Dendritic cell treated with granulocyte-macrophage colony-stimulating factor and Interleukin-4, amounts not matched to agents 40 ng/mL and 50 ng/mL, for 4 days (primary cell): ENCODE results near the gene LRRC8C.
"Not testable (repeated sequence)": the region's sequence is repeated elsewhere in the genome, so short reads cannot be mapped to it uniquely, and the experiment has no call there.

Experiments
- H3K27ac Mint-ChIP-seq: one replicate; pipeline ENCODE4 v1.8.0; 2022; ENCODE audit warnings: mild to moderate bottlenecking, mixed read lengths
- H3K27me3 Mint-ChIP-seq: one replicate; pipeline ENCODE4 v1.8.0; 2022; ENCODE audit warnings: mild to moderate bottlenecking, mixed read lengths
- H3K36me3 Mint-ChIP-seq: one replicate; pipeline ENCODE4 v1.8.0; 2022; ENCODE audit warnings: low read depth, mixed read lengths
- H3K4me1 Mint-ChIP-seq: one replicate; pipeline ENCODE4 v1.8.0; 2022; ENCODE audit warnings: low read depth, mixed read lengths
- H3K4me3 Mint-ChIP-seq: one replicate; pipeline ENCODE4 v1.8.0; 2022; ENCODE audit warnings: mild to moderate bottlenecking, moderate library complexity, mixed read lengths
- H3K9me3 Mint-ChIP-seq: one replicate; pipeline ENCODE4 v1.8.0; 2022; ENCODE audit warnings: mixed read lengths
- intact Hi-C: fragments of 100-400 bp; cut with micrococcal nuclease; formaldehyde crosslinking; loops from one replicate; pipeline ENCODE4 v1.15.0; 2022

Gene LRRC8C

DNA sequence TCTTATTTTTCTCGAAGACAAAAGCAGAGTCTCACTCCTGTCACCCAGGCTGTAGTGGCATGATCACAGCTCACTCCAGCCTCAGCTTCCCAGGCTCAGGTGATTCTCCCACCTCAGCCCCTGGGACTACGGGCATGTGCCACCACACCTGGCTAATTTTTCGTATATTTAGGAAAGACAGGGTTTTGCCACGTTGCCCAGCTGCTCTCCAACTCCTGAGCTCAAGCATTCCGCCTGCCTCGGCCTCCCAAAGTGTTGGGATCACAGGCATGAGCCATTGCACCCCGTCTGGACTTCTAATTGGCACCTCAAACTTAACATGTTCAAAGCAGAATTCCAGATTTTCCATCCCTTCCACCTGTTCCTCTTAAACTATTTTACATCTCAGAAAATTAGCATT, 19.0 kb upstream of the LRRC8C start:
- H3K4me3 Mint-ChIP-seq: no peak overlapping the region
- H3K36me3 Mint-ChIP-seq: peaks cover 45% of the 10 kb centered on the region
- peaks cover 17% of the 10 kb centered on the region for H3K4me1 Mint-ChIP-seq

DNA sequence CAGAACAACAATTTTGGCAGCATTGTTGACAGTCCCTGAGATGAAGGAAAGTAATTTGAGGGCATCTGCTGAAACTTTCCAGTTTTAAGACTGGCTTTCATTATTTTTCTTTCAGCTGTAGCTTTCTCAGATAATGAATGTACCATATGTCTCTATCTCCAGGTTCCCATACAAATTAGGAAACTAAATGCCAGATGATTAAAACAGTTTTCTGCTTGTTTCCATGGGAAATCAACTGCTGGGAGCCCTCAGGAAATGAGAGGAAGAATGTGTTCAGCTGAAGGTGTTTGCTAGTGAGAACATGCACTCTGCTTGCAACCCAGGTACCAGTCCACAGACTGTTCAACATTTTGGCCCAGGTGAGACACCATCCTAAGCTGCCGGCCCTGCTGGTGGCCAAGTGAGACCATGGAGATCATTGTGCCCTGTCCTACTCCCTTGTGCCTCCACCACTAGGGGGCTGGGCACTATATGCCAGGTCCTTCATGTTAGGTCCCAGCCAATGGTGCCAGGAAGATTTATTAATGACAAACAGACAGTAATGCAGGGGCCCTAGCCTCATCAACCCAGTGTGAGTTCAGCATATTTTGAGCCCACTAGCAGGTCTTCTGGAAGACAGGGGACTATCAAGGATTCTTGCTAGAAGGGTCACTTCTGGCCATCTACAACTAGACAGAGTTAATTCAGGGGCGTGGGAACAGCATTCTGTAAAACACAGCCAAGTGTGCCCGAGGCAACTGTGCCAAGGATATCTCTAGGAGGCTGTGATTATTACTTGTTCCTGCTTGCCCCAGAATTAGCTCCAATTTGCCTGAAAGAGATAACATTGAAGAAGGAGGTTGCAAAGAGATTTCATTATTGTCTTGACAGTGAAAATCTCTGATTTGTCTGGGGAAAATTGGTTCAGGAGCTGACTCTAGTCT, 17.0 kb upstream of the LRRC8C start:
- peaks cover 12% of the 10 kb centered on the region for H3K4me1 Mint-ChIP-seq
- intact Hi-C loops: no loop called here

More for the DNA sequence above, 19.0 kb upstream of the LRRC8C start:
- H3K27me3 Mint-ChIP-seq: no peaks in the 10 kb centered on the region
- intact Hi-C loops: no loop called here
- peaks cover 16% of the 10 kb centered on the region for H3K9me3 Mint-ChIP-seq
- H3K27ac Mint-ChIP-seq: no peak overlapping the region

DNA sequence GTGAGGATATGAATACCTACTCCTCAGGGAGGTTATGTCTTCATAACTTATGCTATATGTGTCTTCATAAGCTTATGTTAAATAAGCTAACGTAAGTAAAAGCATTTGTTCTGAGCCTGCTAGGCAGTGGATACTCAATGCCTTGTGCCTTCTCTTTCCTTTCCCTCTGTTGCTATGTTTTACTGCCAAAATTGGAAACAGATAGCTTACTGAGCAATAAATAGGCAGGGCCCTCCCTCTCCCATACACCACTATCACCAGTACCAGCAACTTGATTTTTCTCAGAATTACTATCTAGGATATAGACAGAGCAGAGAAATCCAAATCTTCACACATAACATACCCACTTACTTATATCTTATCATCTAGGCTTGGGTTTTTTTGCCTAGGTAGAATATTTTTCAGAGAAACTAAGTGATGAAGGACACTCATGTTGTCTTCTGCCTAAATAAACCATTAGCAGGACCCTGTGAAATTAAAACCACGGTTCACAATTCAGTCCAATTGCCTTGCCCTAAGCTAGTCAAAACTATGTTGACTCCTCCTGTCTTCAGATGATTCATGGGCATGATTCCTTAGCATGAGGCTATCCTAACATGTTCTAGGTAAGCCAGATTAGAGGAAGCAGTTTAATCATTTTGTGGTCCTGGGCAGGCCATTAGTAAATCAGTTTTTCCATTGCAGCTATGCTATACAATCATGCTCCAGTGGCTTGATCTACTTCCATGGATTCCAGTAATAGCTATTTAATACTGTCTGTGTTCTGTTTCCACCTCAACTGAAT, 15.9 kb upstream of the LRRC8C start:
- intact Hi-C loops: no loop called here
- peaks cover 32% of the 10 kb centered on the region for H3K36me3 Mint-ChIP-seq
- H3K27me3 Mint-ChIP-seq: no peaks in the 10 kb centered on the region
- no peak overlapping the region for H3K27ac Mint-ChIP-seq
- H3K4me3 Mint-ChIP-seq: no peak overlapping the region
- H3K9me3 Mint-ChIP-seq: peaks cover 16% of the 10 kb centered on the region
- H3K4me1 Mint-ChIP-seq: peaks cover 12% of the 10 kb centered on the region

More for the DNA sequence above, 17.0 kb upstream of the LRRC8C start:
- no peaks in the 10 kb centered on the region for H3K27me3 Mint-ChIP-seq
- no peak overlapping the region for H3K4me3 Mint-ChIP-seq
- peaks cover 16% of the 10 kb centered on the region for H3K9me3 Mint-ChIP-seq
- no peak overlapping the region for H3K27ac Mint-ChIP-seq
- peaks cover 29% of the 10 kb centered on the region for H3K36me3 Mint-ChIP-seq

DNA sequence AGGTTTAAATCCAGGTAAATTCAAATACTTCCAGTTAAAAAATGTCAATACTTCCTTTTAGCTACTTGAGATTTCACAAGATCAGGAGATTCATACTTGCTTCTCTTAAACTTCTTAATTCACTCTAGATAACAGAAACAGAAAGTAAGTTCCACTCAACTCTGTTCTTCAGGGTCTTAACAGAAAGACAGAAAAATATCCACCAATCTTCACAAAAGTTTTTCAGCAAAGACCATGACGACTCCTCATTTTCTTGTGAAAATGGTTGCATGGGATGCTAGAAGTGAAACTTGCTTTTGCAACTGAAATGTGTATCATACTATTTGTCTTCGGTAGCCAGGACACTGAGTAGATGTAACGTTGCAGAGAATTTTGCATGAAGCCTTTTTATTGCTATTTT, 12.3 kb upstream of the LRRC8C start:
- Mint-ChIP-seq H3K27me3 (no peaks in the 10 kb centered on the region), H3K27ac (no peak overlapping the region), H3K9me3 (peaks cover 16% of the 10 kb centered on the region), H3K4me3 (no peak overlapping the region), H3K4me1 (peaks cover 12% of the 10 kb centered on the region), H3K36me3 (peaks cover 42% of the 10 kb centered on the region)
- intact Hi-C loops: no loop called here

DNA sequence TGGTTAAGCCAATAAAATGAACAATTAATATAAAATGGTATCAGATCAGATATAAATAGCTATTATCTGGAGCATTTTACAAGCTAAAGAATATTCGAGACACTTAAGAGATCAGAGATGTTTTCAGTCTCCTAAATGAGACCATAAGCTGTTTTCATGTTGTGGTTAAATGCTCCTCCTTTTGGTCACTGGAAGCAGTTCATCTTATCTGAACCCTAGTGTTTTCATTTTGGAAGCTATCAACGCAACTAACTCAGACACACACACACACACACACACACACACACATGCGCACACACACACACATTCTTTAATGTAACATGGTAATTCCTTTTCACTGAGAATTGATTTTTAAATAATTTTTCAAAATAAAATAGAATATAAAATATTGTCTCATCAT, 10.0 kb upstream of the LRRC8C start:
- peaks cover 11% of the 10 kb centered on the region for H3K4me1 Mint-ChIP-seq

DNA sequence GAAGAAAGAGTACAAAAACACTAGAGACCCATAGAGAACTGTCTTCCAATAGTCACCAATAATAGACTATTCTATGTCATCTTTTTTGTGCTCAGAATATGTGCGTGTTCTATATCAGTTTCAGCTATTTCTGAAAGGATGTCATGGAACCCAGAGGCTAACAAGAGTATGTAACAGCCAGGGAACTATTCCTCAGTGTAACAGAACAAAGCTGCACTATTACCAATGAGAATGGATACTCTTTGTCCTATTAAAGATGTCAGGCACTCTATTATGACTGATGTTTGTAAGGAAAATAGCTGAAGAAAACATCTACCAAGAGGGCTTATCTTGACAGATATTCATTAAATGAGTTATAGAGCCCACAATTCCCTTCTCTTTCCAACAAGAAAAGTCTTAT, 8.6 kb upstream of the LRRC8C start:
- Mint-ChIP-seq H3K4me1 (peaks cover 11% of the 10 kb centered on the region), H3K27ac (no peak overlapping the region), H3K4me3 (no peak overlapping the region), H3K27me3 (no peaks in the 10 kb centered on the region), H3K9me3 (no peaks in the 10 kb centered on the region), H3K36me3 (peaks cover 30% of the 10 kb centered on the region)
- intact Hi-C loops: no loop called here

More for the DNA sequence above, 10.0 kb upstream of the LRRC8C start:
- intact Hi-C loops: no loop called here
- Mint-ChIP-seq H3K4me3 (no peak overlapping the region), H3K36me3 (peaks cover 36% of the 10 kb centered on the region), H3K27me3 (no peaks in the 10 kb centered on the region), H3K27ac (no peak overlapping the region), H3K9me3 (peaks cover 9% of the 10 kb centered on the region)

DNA sequence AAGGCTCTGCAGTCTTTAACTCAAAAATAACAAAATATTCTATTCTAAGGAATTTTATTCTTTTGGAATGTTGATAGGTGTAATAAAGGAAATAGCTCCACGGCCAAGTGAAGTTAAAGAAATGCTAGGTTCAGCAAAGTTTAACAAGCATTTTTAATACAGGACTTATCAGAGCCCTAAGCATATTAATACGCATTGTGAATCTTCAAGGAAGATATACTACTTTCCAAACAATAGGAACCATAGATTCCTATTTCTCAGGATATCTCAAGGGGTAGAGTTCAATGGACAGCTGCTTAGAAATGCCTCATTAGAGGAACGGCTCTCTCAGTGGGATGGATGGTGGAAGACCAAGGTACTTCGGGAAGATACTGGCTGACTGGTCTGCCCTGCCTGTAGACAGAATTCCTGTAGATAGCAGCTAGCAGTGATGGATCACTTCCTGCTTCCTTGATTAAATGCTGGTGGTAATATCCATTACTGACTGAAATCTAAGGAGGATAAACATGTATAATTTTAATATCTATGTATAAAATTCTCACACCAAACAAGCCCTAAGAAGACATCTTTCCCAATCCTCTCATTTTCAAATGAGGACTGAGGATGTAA, 8.1 kb upstream of the LRRC8C start:
- H3K4me3 Mint-ChIP-seq: no peak overlapping the region
- no peaks in the 10 kb centered on the region for H3K27me3 Mint-ChIP-seq
- H3K9me3 Mint-ChIP-seq: no peaks in the 10 kb centered on the region
- H3K36me3 Mint-ChIP-seq: peaks cover 30% of the 10 kb centered on the region
- H3K27ac Mint-ChIP-seq: no peak overlapping the region
- H3K4me1 Mint-ChIP-seq: peaks cover 11% of the 10 kb centered on the region
- intact Hi-C loops: no loop called here

DNA sequence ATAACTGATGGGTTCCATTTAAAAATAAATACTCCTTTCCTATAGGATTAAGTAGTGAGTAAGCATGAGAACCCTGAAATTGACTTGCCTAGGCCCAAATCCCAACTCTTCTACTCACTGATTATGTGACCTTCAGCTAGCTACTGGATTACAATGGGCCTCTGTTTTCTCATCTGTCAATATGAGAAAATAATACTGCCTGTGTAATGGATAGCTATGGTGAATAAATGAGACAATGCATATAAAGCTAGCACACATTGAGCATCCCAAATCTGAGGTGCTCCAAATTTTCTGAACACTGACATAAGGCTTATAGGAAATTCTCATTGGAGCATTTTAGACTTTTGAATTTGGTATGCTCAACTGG, 5.3 kb upstream of the LRRC8C start:
- Mint-ChIP-seq H3K4me1 (peaks cover 29% of the 10 kb centered on the region), H3K9me3 (no peaks in the 10 kb centered on the region), H3K36me3 (peaks cover 25% of the 10 kb centered on the region), H3K27me3 (no peaks in the 10 kb centered on the region), H3K4me3 (no peak overlapping the region), H3K27ac (no peak overlapping the region)
- intact Hi-C loops: no loop called here

DNA sequence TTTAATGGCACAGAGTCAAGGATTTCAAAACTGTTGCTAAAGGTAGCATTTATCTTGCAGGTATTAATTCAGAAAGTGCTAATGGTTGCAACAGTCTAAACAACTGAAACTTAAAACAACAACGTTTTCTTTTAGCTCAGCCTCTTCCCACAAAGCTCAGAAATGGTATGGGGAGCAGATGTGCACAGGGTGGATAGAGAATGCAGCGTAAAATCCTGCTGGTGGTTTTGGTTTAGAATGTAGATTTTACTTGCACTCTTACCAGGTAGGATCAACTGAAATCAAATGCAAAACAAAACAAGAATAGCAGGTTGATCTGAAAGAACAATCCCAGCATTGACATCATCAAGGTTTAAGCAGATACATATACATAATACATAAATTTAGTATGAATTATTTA, 3.8 kb upstream of the LRRC8C start:
- no peaks in the 10 kb centered on the region for H3K9me3 Mint-ChIP-seq
- intact Hi-C loops: no loop called here
- no peak overlapping the region for H3K27ac Mint-ChIP-seq
- peaks cover 29% of the 10 kb centered on the region for H3K36me3 Mint-ChIP-seq
- no peak overlapping the region for H3K4me3 Mint-ChIP-seq
- H3K4me1 Mint-ChIP-seq: peaks cover 30% of the 10 kb centered on the region
- no peaks in the 10 kb centered on the region for H3K27me3 Mint-ChIP-seq

DNA sequence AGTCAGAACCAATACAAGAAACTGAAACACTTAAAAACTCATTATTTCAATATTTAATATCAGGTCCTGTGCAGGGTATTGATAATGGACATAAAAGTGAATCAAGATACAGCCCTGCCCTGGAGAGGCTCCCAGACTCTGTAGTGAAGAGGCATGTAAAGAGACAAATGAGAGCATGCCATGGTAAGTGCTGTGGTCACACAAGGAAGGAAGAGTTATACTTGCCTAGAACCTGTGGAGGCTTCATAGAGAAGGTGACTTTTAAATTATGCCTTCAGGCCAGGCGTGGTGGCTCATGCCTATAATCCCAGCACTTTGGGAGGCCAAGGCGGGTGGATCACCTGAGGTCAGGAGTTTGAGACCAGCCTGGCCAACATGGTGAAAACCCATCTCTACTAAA, 3.3 kb upstream of the LRRC8C start:
- peaks cover 30% of the 10 kb centered on the region for H3K4me1 Mint-ChIP-seq
- H3K27me3 Mint-ChIP-seq, H3K27ac Mint-ChIP-seq: not testable (repeated sequence)

DNA sequence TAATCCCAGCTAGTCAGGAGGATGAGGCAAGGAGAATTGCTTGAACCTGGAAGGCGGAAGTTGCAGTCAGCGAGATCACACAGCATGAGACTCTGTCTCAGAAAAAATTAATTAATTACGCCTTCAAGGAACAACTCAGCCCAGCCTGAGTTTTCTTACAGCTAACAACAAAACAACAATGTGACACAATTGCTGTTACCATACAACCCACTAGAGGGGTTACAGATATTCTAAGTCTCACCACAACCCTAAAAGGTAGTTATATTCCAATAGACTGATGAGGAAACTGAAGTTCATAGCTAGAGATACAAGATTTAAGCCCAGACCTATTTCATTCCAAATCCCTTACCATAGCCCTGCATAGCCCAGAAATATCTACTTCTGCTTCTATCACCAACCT, 2.9 kb upstream of the LRRC8C start:
- Mint-ChIP-seq H3K4me3 (no peak overlapping the region), H3K27me3 (no peaks in the 10 kb centered on the region), H3K9me3 (no peaks in the 10 kb centered on the region), H3K27ac (no peak overlapping the region), H3K4me1 (peaks cover 30% of the 10 kb centered on the region), H3K36me3 (peaks cover 26% of the 10 kb centered on the region)
- intact Hi-C loops: loop anchor here (10.0 kb wide), 1 partner anchor 355 kb away; no protein-coding TSS in a partner anchor

More for the DNA sequence above, 3.3 kb upstream of the LRRC8C start:
- H3K36me3 Mint-ChIP-seq: peaks cover 30% of the 10 kb centered on the region
- intact Hi-C loops, H3K9me3 Mint-ChIP-seq, H3K4me3 Mint-ChIP-seq: not testable (repeated sequence)

DNA sequence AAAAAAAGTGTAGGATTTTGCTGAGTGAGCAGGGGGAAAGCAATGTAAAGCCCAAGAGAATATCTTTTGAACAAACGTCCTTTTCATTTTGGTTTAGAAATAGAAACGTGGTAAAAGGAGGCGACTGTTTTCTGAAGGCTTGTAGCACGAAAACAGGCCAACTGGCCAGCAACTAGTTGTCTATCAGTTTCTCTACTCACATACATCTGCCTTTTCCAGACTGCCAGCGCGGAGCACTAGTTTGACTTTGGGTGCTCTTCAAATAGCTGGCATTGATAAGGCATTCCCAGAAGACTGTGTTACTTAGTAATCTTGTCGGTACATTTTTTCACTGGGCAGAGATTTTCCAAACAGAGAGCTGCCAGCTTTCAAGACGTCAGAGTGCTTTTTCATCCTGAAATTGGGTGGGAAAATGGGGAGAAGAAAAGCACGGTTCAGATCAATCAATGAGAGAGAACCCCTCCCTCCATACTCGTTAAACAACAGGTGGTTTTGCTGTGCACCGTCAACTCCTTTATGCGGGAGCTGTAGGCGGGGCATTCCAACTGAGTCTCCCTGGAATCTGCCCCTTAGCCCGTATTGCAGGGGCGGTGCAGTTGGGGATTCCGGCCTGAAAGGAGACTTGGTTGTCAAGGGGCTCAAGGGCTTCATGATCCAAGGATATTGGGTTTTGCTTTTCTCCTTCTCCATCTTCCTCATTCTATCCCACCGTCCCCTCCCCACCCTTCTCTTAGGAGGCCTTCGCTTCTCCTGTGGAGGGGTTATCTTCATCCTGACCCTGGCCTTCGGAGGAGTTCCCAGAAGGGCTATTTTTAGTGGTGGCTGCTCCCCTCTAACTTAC, 884 bp upstream of the LRRC8C start:
- H3K36me3 Mint-ChIP-seq: peaks cover 26% of the 10 kb centered on the region
- H3K9me3 Mint-ChIP-seq: no peaks in the 10 kb centered on the region
- peak overlapping the region; percentile 85 for H3K4me3 Mint-ChIP-seq
- intact Hi-C loops: loop anchor here (10.0 kb wide), 1 partner anchor 353 kb away; no protein-coding TSS in a partner anchor
- H3K27ac Mint-ChIP-seq: peak overlapping the region; percentile 90
- H3K27me3 Mint-ChIP-seq: no peaks in the 10 kb centered on the region
- H3K4me1 Mint-ChIP-seq: peaks cover 42% of the 10 kb centered on the region

DNA sequence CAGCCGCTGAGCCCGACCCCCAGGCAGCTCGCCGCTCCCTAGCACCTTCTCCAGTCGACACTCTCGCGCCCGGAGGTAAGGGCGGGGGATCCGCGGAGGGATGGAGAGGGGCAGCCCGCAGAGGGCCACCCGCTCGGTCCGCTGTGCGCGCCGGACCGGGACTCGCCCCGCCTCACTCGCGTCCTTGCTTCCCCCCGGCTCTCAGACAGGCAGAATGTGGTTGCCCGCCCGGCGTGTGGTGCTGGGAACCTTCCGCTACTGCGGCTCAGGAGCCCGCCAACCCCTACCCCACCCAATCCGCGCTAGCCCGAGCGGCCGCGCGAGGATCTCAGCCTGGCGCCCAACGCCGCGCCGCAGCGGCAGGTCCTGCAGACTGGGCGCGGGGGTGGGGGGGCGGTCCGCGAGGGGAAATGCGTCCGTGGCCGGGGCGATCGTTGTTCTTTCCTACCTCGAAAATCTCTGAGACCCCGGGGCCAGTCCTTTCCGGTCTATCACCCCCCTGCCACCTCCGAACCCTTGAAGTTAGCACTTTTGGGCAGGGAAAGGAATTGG, 404 bp downstream of the LRRC8C start:
- no peaks in the 10 kb centered on the region for H3K9me3 Mint-ChIP-seq
- intact Hi-C loops: loop anchor here (1.0 to 10.0 kb wide), 2 partner anchors 130 to 351 kb away; no protein-coding TSS in a partner anchor
- peaks cover 54% of the 10 kb centered on the region for H3K4me1 Mint-ChIP-seq
- H3K27me3 Mint-ChIP-seq: no peaks in the 10 kb centered on the region
- H3K4me3 Mint-ChIP-seq: peak overlapping the region; percentile 85
- H3K27ac Mint-ChIP-seq: peak overlapping the region; percentile 90
- H3K36me3 Mint-ChIP-seq: peaks cover 35% of the 10 kb centered on the region
